Measurements from ENCODE around the gene NRP1. TPM values are rescaled to one million over a fixed set of nuclear protein-coding genes. Genes with fewer than 3 reads are reported as not detected.

NRP1 gene
- total RNA-seq, 1 experiment from 2014 or later, result 3.0 TPM

DNA sequence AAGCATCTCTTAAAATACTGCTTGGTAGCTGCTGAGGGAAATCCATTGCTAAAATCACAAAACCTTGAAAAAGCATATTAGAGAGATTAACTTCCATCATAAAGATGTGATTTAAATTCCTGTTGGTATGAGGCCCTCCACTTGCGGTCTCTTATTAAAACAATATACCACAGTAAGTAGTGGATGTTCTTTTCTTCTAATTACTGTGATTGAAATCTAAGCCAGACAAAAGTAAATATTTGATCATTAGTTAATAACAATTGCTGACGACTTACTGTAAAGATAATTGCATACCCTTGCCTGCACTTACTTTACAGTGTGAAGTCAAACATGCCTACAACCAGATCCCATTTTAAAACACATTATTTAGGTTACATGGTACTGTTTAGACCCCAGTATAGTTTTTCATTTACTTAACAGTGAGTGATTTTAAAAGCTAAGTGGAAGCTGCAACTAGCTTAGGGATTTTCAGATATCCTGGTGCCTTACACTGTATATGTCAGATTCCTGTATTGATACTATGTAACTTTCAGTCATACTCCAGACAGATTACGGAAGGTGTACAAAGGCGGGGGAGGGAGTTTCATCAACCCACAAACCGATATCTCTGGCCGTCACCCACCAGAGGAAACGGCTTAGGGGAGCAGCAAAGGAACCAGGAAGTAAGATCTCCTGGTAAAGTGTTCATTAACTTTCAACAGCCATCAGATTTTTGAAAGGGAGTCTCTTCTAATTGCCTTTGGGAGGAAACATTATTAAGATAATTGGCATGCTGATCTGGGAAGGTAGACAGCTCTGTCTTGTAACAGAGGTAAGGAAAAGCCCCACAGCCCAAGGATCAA is 986 bp downstream of the NRP1 start:
- Mint-ChIP-seq H3K4me3 (peak overlapping the region; percentile 68), H3K27me3 (ENCODE audit: low read depth) (peaks cover 73% of the 10 kb centered on the region), H3K36me3 (no peaks in the 10 kb centered on the region), H3K9me3 (no peaks in the 10 kb centered on the region), H3K4me1 (peaks cover 27% of the 10 kb centered on the region), H3K27ac (no peak overlapping the region)
- DNase-seq (ENCODE audit: low spot score), result no peak
- ChIA-PET CTCF (interaction anchor here (0.8 to 2.3 kb wide), 3 partner anchors 10 to 267 kb away, joined by 3 to 8 read pairs (median 4); no protein-coding TSS in a partner anchor), POLR2A (interaction anchor here (0.5 kb wide), 1 partner anchor 464 kb away, joined by 3 read pairs; no protein-coding TSS in a partner anchor)
- ATAC-seq, result no peak
- TF ChIP-seq NFYB (CRISPR knock-in tag; conservative IDR thresholded peaks at IDR 0.05; ENCODE audit: low read depth), result no peak
- TF ChIP-seq, protein P1, sequence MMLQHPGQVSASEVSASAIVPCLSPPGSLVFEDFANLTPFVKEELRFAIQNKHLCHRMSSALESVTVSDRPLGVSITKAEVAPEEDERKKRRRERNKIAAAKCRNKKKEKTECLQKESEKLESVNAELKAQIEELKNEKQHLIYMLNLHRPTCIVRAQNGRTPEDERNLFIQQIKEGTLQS (CRISPR knock-in tag; conservative IDR thresholded peaks at IDR 0.05), result no peak
- TF ChIP-seq JAZF1 (CRISPR knock-in tag; IDR thresholded peaks at IDR 0.05), result no peak

DNA sequence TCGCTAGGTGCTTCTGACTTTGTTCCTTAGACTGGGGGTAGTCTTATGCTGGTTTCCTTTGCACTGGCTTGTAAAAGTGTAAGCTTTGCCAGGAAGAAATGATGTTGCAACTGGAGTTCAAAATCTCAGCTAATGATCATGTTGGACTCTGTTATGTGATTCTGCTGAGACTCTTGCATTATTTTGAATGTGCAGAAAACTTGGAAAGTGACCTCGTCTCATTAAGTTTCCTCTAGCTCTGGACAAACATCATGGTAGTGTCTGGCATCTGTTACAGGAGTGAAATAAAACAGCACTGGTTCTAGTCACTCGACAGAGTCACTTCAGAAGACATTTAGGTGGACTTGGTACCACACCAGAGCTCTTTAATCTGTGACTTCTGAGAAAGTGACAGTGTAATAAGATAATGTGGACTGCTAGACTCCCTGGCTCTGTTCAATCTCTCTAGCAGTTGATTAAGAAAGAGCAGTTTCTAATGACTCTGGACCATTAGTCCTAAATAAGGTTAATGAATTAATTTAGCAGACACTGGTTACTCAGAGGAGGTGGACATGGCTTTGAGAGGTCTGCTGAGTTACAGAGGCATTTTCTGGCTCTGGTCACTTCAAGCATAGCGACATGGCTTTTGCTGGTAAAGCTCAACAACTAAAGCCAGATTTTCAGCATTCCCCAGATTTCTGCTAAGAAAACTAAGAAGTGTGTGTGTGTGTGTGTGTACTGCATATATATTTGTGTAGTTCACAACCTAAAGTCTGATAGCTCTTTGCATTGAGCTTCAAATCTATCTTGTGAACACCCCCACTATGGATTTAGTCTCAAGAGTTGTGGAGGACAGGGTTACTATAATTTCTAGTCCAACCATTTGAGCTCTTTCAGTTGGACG is 2.0 kb downstream of the NRP1 start:
- no peaks in the 10 kb centered on the region for H3K9me3 Mint-ChIP-seq
- no peak for DNase-seq (ENCODE audit: low spot score)
- no peak overlapping the region for H3K27ac Mint-ChIP-seq
- H3K27me3 Mint-ChIP-seq (ENCODE audit: low read depth), result peaks cover 63% of the 10 kb centered on the region
- POLR2A ChIA-PET, result interaction anchor here (0.5 kb wide), 1 partner anchor 465 kb away, joined by 3 read pairs; no protein-coding TSS in a partner anchor
- CTCF ChIA-PET, result interaction anchor here (0.7 to 1.4 kb wide), 3 partner anchors 9 to 1306 kb away, joined by 3 to 4 read pairs (median 3); no protein-coding TSS in a partner anchor
- peaks cover 33% of the 10 kb centered on the region for H3K4me1 Mint-ChIP-seq
- no peak for TF ChIP-seq ZBTB21 (CRISPR knock-in tag; IDR thresholded peaks at IDR 0.05; ENCODE audit: borderline replicate concordance)
- TF ChIP-seq ZNF416 (CRISPR knock-in tag; IDR thresholded peaks at IDR 0.05), result no peak
- TF ChIP-seq, protein P2, sequence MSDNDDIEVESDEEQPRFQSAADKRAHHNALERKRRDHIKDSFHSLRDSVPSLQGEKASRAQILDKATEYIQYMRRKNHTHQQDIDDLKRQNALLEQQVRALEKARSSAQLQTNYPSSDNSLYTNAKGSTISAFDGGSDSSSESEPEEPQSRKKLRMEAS (CRISPR knock-in tag; IDR thresholded peaks at IDR 0.05), result no peak
- TF ChIP-seq, protein P3, sequence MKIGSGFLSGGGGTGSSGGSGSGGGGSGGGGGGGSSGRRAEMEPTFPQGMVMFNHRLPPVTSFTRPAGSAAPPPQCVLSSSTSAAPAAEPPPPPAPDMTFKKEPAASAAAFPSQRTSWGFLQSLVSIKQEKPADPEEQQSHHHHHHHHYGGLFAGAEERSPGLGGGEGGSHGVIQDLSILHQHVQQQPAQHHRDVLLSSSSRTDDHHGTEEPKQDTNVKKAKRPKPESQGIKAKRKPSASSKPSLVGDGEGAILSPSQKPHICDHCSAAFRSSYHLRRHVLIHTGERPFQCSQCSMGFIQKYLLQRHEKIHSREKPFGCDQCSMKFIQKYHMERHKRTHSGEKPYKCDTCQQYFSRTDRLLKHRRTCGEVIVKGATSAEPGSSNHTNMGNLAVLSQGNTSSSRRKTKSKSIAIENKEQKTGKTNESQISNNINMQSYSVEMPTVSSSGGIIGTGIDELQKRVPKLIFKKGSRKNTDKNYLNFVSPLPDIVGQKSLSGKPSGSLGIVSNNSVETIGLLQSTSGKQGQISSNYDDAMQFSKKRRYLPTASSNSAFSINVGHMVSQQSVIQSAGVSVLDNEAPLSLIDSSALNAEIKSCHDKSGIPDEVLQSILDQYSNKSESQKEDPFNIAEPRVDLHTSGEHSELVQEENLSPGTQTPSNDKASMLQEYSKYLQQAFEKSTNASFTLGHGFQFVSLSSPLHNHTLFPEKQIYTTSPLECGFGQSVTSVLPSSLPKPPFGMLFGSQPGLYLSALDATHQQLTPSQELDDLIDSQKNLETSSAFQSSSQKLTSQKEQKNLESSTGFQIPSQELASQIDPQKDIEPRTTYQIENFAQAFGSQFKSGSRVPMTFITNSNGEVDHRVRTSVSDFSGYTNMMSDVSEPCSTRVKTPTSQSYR (CRISPR knock-in tag; IDR thresholded peaks at IDR 0.05), result no peak
- TF ChIP-seq ZNF423 (CRISPR knock-in tag; IDR thresholded peaks at IDR 0.05), result no peak
- no peak for TF ChIP-seq ZNF121 (CRISPR knock-in tag; IDR thresholded peaks at IDR 0.05)
- no peak for TF ChIP-seq NFYB (CRISPR knock-in tag; conservative IDR thresholded peaks at IDR 0.05; ENCODE audit: low read depth)
- TF ChIP-seq, protein P4, sequence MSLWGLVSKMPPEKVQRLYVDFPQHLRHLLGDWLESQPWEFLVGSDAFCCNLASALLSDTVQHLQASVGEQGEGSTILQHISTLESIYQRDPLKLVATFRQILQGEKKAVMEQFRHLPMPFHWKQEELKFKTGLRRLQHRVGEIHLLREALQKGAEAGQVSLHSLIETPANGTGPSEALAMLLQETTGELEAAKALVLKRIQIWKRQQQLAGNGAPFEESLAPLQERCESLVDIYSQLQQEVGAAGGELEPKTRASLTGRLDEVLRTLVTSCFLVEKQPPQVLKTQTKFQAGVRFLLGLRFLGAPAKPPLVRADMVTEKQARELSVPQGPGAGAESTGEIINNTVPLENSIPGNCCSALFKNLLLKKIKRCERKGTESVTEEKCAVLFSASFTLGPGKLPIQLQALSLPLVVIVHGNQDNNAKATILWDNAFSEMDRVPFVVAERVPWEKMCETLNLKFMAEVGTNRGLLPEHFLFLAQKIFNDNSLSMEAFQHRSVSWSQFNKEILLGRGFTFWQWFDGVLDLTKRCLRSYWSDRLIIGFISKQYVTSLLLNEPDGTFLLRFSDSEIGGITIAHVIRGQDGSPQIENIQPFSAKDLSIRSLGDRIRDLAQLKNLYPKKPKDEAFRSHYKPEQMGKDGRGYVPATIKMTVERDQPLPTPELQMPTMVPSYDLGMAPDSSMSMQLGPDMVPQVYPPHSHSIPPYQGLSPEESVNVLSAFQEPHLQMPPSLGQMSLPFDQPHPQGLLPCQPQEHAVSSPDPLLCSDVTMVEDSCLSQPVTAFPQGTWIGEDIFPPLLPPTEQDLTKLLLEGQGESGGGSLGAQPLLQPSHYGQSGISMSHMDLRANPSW (CRISPR knock-in tag; conservative IDR thresholded peaks at IDR 0.05; ENCODE audit: low read depth), result no peak
- TF ChIP-seq ZNF232 (CRISPR knock-in tag; IDR thresholded peaks at IDR 0.05), result no peak
- TF ChIP-seq TCF7 (CRISPR knock-in tag; IDR thresholded peaks at IDR 0.05; ENCODE audit: low read depth), result no peak
- no peak for TF ChIP-seq FOXK1 (CRISPR knock-in tag; IDR thresholded peaks at IDR 0.05)
- H3K4me3 Mint-ChIP-seq, result no peak overlapping the region
- no peaks in the 10 kb centered on the region for H3K36me3 Mint-ChIP-seq
- ATAC-seq, result no peak

DNA sequence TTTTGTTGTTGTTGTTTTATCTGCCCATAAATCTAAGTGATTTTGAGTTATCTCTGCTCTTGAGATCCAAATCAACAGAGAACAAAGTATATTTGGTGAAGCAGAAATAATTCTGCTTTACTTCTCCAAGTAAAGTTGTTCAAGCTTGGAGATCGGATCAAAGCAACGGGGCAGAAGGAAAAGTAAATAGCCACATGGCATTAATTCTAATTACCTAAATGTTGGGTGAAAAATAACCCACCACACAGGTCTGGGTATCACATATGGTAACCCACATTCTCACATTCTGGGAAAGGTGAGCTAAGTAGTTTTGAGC is 3.1 kb downstream of the NRP1 start:
- no peak for DNase-seq (ENCODE audit: low spot score)
- TF ChIP-seq JAZF1 (CRISPR knock-in tag; IDR thresholded peaks at IDR 0.05) (no peak), RORB (CRISPR knock-in tag; IDR thresholded peaks at IDR 0.05) (peak; percentile 33; the same call in 1 of the 2 replicates)
- Mint-ChIP-seq H3K27me3 (ENCODE audit: low read depth) (peaks cover 54% of the 10 kb centered on the region), H3K4me1 (peaks cover 29% of the 10 kb centered on the region), H3K4me3 (no peak overlapping the region), H3K36me3 (no peaks in the 10 kb centered on the region), H3K9me3 (no peaks in the 10 kb centered on the region), H3K27ac (no peak overlapping the region)
- CTCF ChIA-PET, result interaction anchor here (0.9 kb wide), 1 partner anchor 138 kb away, joined by 3 read pairs; no protein-coding TSS in a partner anchor
- POLR2A ChIA-PET, result no interaction called here
- ATAC-seq, result no peak

All from WTC11 (cell line).